GM19035 (cell line): ENCODE measurements around the gene NCBP2.

Experiments used
- ATAC-seq: cut with Tn5 transposase; IDR thresholded peaks from one replicate; pipeline ENCODE4 v1.9.1; 2021; ENCODE audit not compliant: unreplicated experiment

NCBP2 gene

GRCh38 chr3:196941729-196942225, 551 bp downstream of the NCBP2 start:
- ATAC-seq: peak; percentile 36

- ATAC-seq: no peak
Observed at GRCh38 chr3:196938576-196938975, 3.8 kb downstream of the NCBP2 start.

GRCh38 chr3:196938124-196938523, 4.2 kb downstream of the NCBP2 start:
- no peak for ATAC-seq

- no peak for ATAC-seq
Observed at GRCh38 chr3:196936288-196936687, 6.0 kb downstream of the NCBP2 start.

- ATAC-seq: peak; percentile 56
Observed at GRCh38 chr3:196932600-196932999, 9.7 kb downstream of the NCBP2 start.

GRCh38 chr3:196931828-196932587, 10.3 kb downstream of the NCBP2 start:
- peak; percentile 45 for ATAC-seq

GRCh38 chr3:196931157-196931556, 11.2 kb downstream of the NCBP2 start:
- ATAC-seq: no peak

GRCh38 chr3:196927571-196928453, 14.5 kb downstream of the NCBP2 start:
- no peak for ATAC-seq

GRCh38 chr3:196920733-196921132, 21.6 kb downstream of the NCBP2 start:
- no peak for ATAC-seq

GRCh38 chr3:196918968-196919367, 23.4 kb downstream of the NCBP2 start:
- no peak for ATAC-seq

GRCh38 chr3:196916995-196917394, 25.3 kb downstream of the NCBP2 start:
- no peak for ATAC-seq

GRCh38 chr3:196916221-196916620, 26.1 kb downstream of the NCBP2 start:
- ATAC-seq: no peak

GRCh38 chr3:196915375-196915774, 27.0 kb downstream of the NCBP2 start:
- no peak for ATAC-seq

GRCh38 chr3:196914866-196915265, 27.5 kb downstream of the NCBP2 start:
- no peak for ATAC-seq

- ATAC-seq: no peak
Observed at GRCh38 chr3:196903740-196904139, 38.6 kb downstream of the NCBP2 start.

GRCh38 chr3:196902296-196902695, 40.0 kb downstream of the NCBP2 start:
- ATAC-seq: no peak

GRCh38 chr3:196901768-196902167, 40.6 kb downstream of the NCBP2 start:
- no peak for ATAC-seq

- no peak for ATAC-seq
Observed at GRCh38 chr3:196896229-196896628, 46.1 kb downstream of the NCBP2 start.

GRCh38 chr3:196894557-196895295, 47.6 kb downstream of the NCBP2 start:
- ATAC-seq: no peak

GRCh38 chr3:196889844-196890708, 52.3 kb downstream of the NCBP2 start:
- no peak for ATAC-seq
